PC-3 (cell line): Measurements from ENCODE around the gene SAMD3. TPM values are rescaled to one million over a fixed set of nuclear protein-coding genes. Genes with fewer than 3 reads are reported as not detected.
"Not testable (repeated sequence)": the region's sequence is repeated elsewhere in the genome, so short reads cannot be mapped to it uniquely, and the experiment has no call there.

Experiments used
- ATAC-seq: fragments of 200-7000 bp; cut with Tn5 transposase; 2 replicates; pipeline ENCODE4 v1.9.1; 2020; ENCODE audit warnings: mild to moderate bottlenecking, moderate library complexity
- BruUV-seq: library from RNA; stranded (reverse); fragments of 400-500 nt; replicated peaks from 2 replicates; lab custom pipeline; 2021; lab: Mats Ljungman, UMichigan
- CTCF ChIA-PET: fragments of 300-600 bp; sonication (Branson Sonifier 250); formaldehyde crosslinking; loops from one replicate; lab custom pipeline; 2022; ENCODE audit warnings: antibody characterized with exemption; lab: Charles Lee
- POLR2A ChIA-PET: fragments of 300-600 bp; sonication (Branson Sonifier 250); formaldehyde crosslinking; loops from one replicate; lab custom pipeline; 2022; ENCODE audit warnings: antibody characterized with exemption; ENCODE audit not compliant: unreplicated experiment; lab: Charles Lee
- DNase-seq: peaks from one replicate; pipeline ENCODE4 v3.0.0-alpha.2; 2015
- H2AFZ ChIP-seq: fragments of 300-600 bp; sonication (generic); 2 replicates; pipeline ENCODE4 v1.6.0; 2016; ENCODE audit warnings: antibody characterized with exemption, low read length
- H3F3A ChIP-seq: fragments of 300-600 bp; sonication (generic); one replicate; pipeline ENCODE4 v1.6.0; 2017; ENCODE audit warnings: antibody characterized with exemption, low read length, control low read depth, mild to moderate bottlenecking; ENCODE audit not compliant: unreplicated experiment
- H3K27ac ChIP-seq: fragments of 300-600 bp; sonication (generic); 2 replicates; pipeline ENCODE4 v1.5.1; 2016; ENCODE audit warnings: mild to moderate bottlenecking, low read length
- H3K27me3 ChIP-seq: fragments of 300-600 bp; sonication (generic); 2 replicates; pipeline ENCODE4 v1.6.1; 2016; ENCODE audit warnings: low read length, mixed read lengths
- H3K36me3 ChIP-seq: fragments of 300-600 bp; sonication (generic); 2 replicates; pipeline ENCODE4 v1.6.1; 2016; ENCODE audit warnings: low read depth, mixed run types, low read length, mixed read lengths
- H3K4me1 ChIP-seq: fragments of 300-600 bp; sonication (generic); 2 replicates; pipeline ENCODE4 v1.5.1; 2016; ENCODE audit warnings: low read length; ENCODE audit not compliant: insufficient read depth
- H3K4me2 ChIP-seq: fragments of 300-600 bp; sonication (generic); 2 replicates; pipeline ENCODE4 v1.6.0; 2016; ENCODE audit warnings: low read length
- H3K4me3 ChIP-seq: fragments of 300-600 bp; sonication (generic); 2 replicates; pipeline ENCODE4 v1.5.1; 2016; ENCODE audit warnings: mild to moderate bottlenecking, low read length, mixed read lengths
- H3K79me2 ChIP-seq: fragments of 300-600 bp; sonication (generic); 2 replicates; pipeline ENCODE4 v1.6.1; 2017; ENCODE audit warnings: low read length, mixed read lengths
- H3K9ac ChIP-seq: fragments of 300-600 bp; sonication (generic); 2 replicates; pipeline ENCODE4 v1.6.0; 2016; ENCODE audit warnings: mild to moderate bottlenecking, low read length
- H3K9me2 ChIP-seq: fragments of 300-600 bp; sonication (generic); replicated peaks from 2 replicates; pipeline ENCODE4 v1.6.1; 2016; ENCODE audit warnings: mixed run types, low read length, mixed read lengths
- H3K9me3 ChIP-seq: fragments of 300-600 bp; sonication (generic); 2 replicates; pipeline ENCODE4 v1.6.1; 2016; ENCODE audit warnings: low read length, mixed read lengths
- H4K20me1 ChIP-seq: fragments of 300-600 bp; sonication (generic); 2 replicates; pipeline ENCODE4 v1.6.1; 2016; ENCODE audit warnings: low read length, mixed read lengths
- EZH2 ChIP-seq: fragments of 300-600 bp; sonication (generic); IDR thresholded peaks from one replicate; pipeline ENCODE4 v1.6.1; 2017; ENCODE audit warnings: antibody characterized with exemption, mild to moderate bottlenecking, low read length; ENCODE audit not compliant: unreplicated experiment
- EZH2phosphoT487 ChIP-seq: fragments of 300-600 bp; sonication (generic); IDR thresholded peaks from 2 replicates; pipeline ENCODE4 v1.6.1; 2018; ENCODE audit warnings: mild to moderate bottlenecking, antibody characterized with exemption, low read length, borderline replicate concordance
- intact Hi-C: fragments of 100-400 bp; cut with micrococcal nuclease; formaldehyde crosslinking; loops from 2 replicates; pipeline ENCODE4 v1.9.0; 2023
- total RNA-seq: library from RNA; depleted of rRNA; stranded (reverse); fragments of >200 nt; gene quantifications from 2 replicates; pipeline ENCODE4 v1.2.3, GENCODE V29; 2014
- TF ChIP-seq, protein P1 (sequence below): fragments of 300-600 bp; sonication (generic); conservative IDR thresholded peaks from 2 replicates; pipeline ENCODE4 v1.5.1; 2017; ENCODE audit warnings: antibody characterized with exemption, low read depth, mild to moderate bottlenecking, low read length

Gene SAMD3
- total RNA-seq, 1 experiment from 2014 or later = not detected

DNA sequence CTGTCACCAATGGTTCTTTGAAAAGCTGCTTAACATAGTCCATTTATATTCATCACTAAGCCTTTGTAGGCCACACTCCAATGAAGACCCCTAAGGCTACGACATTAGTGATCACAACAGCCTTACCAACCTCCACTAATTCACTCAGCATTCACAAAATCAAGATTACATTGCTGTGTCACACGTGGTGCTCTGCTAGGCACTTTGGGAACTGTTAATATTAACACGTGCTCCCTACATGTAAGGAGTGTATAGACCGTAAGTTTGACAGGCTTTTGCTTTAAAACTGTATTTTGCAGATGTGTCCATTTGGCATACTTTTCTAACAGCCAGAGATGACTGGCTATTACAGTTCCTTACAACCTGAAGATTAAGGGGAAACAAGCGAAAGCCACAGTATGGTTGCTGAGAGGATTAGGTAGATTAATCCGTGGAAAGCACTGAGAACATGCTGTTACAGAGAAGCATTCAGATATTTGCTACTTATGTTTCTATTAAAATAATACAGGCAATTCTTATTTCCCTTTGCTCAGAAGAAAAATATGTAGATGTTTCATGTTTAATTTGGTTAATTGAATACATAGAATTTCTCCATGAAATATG lies 69.7 kb downstream of the SAMD3 start:
- CTCF ChIA-PET = no interaction called here

DNA sequence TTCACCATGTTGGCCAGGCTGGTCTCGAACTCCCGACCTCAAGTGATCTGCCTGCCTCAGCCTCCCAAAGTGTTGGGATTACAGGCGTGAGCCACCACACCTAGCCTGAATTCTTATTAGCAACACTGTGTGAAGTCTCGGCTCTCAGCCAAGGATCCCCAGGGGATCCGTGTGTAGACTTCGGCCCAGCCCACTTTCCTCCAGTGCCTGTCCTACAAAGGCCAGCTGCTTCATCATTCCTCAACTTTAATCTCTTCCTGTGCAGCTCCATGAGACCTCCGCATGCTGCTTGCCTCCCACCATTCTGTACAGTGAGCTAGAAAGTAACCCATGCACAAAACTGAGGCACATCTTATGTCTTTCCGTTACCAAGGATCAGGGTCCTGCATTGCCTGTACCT lies 71.8 kb downstream of the SAMD3 start:
- BruUV-seq = no TSS peak
- POLR2A ChIA-PET = no interaction called here
- TF ChIP-seq EZH2phosphoT487 (no peak), EZH2 (no peak)
- TF ChIP-seq, protein P1, sequence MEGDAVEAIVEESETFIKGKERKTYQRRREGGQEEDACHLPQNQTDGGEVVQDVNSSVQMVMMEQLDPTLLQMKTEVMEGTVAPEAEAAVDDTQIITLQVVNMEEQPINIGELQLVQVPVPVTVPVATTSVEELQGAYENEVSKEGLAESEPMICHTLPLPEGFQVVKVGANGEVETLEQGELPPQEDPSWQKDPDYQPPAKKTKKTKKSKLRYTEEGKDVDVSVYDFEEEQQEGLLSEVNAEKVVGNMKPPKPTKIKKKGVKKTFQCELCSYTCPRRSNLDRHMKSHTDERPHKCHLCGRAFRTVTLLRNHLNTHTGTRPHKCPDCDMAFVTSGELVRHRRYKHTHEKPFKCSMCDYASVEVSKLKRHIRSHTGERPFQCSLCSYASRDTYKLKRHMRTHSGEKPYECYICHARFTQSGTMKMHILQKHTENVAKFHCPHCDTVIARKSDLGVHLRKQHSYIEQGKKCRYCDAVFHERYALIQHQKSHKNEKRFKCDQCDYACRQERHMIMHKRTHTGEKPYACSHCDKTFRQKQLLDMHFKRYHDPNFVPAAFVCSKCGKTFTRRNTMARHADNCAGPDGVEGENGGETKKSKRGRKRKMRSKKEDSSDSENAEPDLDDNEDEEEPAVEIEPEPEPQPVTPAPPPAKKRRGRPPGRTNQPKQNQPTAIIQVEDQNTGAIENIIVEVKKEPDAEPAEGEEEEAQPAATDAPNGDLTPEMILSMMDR = no peak
- Histone ChIP-seq H3K36me3 (no peaks in the 10 kb centered on the region), H3F3A (no peaks in the 10 kb centered on the region), H3K9ac (no peak overlapping the region), H2AFZ (no peak overlapping the region), H3K4me3 (no peak overlapping the region), H3K27me3 (no peaks in the 10 kb centered on the region), H4K20me1 (no peaks in the 10 kb centered on the region), H3K9me3 (no peaks in the 10 kb centered on the region), H3K4me2 (no peak overlapping the region), H3K4me1 (no peaks in the 10 kb centered on the region), H3K9me2 (no peaks in the 10 kb centered on the region), H3K27ac (no peak overlapping the region), H3K79me2 (no peaks in the 10 kb centered on the region)
- intact Hi-C loops = no loop called here
- no peak for DNase-seq
- ATAC-seq = no peak
- CTCF ChIA-PET = no interaction called here

More for the DNA sequence above, 69.7 kb downstream of the SAMD3 start:
- ATAC-seq (no peak), DNase-seq (no peak)
- Histone ChIP-seq H3K9me2 (no peaks in the 10 kb centered on the region), H3K4me3 (no peak overlapping the region), H2AFZ (no peak overlapping the region), H3K4me1 (no peaks in the 10 kb centered on the region), H3K9ac (no peak overlapping the region), H3F3A (no peaks in the 10 kb centered on the region), H3K36me3 (no peaks in the 10 kb centered on the region), H3K27me3 (no peaks in the 10 kb centered on the region), H3K27ac (no peak overlapping the region), H4K20me1 (no peaks in the 10 kb centered on the region), H3K9me3 (no peaks in the 10 kb centered on the region), H3K79me2 (no peaks in the 10 kb centered on the region), H3K4me2 (no peak overlapping the region)
- no TSS peak for BruUV-seq
- POLR2A ChIA-PET = no interaction called here
- TF ChIP-seq EZH2 = no peak
- TF ChIP-seq EZH2phosphoT487 = no peak
- TF ChIP-seq, protein P1 = no peak
- intact Hi-C loops = no loop called here

DNA sequence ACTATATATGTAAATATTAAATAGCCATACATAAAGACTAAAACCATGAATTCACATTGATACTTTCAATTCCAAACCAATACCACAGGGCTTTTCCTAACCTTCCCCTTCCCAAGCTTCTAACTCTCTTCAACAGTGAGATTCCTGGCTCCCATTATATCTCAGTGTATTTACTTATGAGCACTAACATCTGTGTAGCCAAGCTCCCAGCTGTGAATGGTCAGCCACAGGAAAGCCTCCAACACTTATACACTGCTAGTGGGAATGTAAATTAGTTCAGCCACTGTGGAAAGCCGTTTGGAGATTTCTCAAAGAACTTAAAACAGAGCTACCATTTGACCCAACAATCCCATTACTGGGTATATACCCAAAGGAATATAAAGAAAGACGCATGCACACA lies 73.7 kb downstream of the SAMD3 start:
- H3K4me3 ChIP-seq, H3K36me3 ChIP-seq, H3K27me3 ChIP-seq, H3K4me1 ChIP-seq, H3K79me2 ChIP-seq, CTCF ChIA-PET, H3K9ac ChIP-seq, H3K9me2 ChIP-seq, H3K4me2 ChIP-seq, BruUV-seq, H3K9me3 ChIP-seq, DNase-seq, POLR2A ChIA-PET, H3K27ac ChIP-seq, ATAC-seq, H4K20me1 ChIP-seq, intact Hi-C loops, H3F3A ChIP-seq, H2AFZ ChIP-seq: not testable (repeated sequence)
